GM23338 (cell line): ENCODE data around the gene PKLR. TPM values are rescaled to one million over a fixed set of nuclear protein-coding genes. Genes with fewer than 3 reads are reported as not detected.

Experiments
- ATAC-seq: fragments of 200-7000 bp; cut with Tn5 transposase; 3 replicates; pipeline ENCODE4 v1.9.1; 2020
- DNase-seq: peaks from one replicate; pipeline ENCODE4 v3.0.0-alpha.2; 2015; ENCODE audit warnings: low spot score
- H2AFZ ChIP-seq: fragments of 200-600 bp; sonication (generic); 2 replicates; pipeline ENCODE4 v1.8.0; 2016; ENCODE audit warnings: antibody characterized with exemption, mild to moderate bottlenecking, moderate library complexity
- H3F3A ChIP-seq: fragments of 200-600 bp; sonication (generic); replicated peaks from 2 replicates; pipeline ENCODE4 v1.8.0; 2017; ENCODE audit warnings: antibody characterized with exemption, mixed run types, low read depth
- H3K27ac ChIP-seq: fragments of 200-600 bp; sonication (generic); 2 replicates; pipeline ENCODE4 v1.6.1; 2016; ENCODE audit warnings: low read depth
- H3K27me3 ChIP-seq: fragments of 200-600 bp; sonication (generic); 2 replicates; pipeline ENCODE4 v1.8.0; 2016; ENCODE audit warnings: mild to moderate bottlenecking, mixed run types, moderate library complexity; ENCODE audit not compliant: insufficient read depth
- H3K36me3 ChIP-seq: fragments of 200-600 bp; sonication (generic); 2 replicates; pipeline ENCODE4 v1.8.0; 2016; ENCODE audit warnings: mild to moderate bottlenecking; ENCODE audit not compliant: insufficient read depth
- H3K4me1 ChIP-seq: fragments of 200-600 bp; sonication (generic); 2 replicates; pipeline ENCODE4 v1.8.0; 2016; ENCODE audit warnings: mild to moderate bottlenecking, moderate library complexity; ENCODE audit not compliant: insufficient read depth
- H3K4me2 ChIP-seq: fragments of 200-600 bp; sonication (generic); 2 replicates; pipeline ENCODE4 v1.7.1; 2017; ENCODE audit warnings: mixed run types
- H3K4me3 ChIP-seq: fragments of 200-600 bp; sonication (generic); 2 replicates; pipeline ENCODE4 v1.6.1; 2016; ENCODE audit warnings: mixed run types
- H3K79me2 ChIP-seq: fragments of 200-600 bp; sonication (generic); replicated peaks from 2 replicates; pipeline ENCODE4 v1.8.0; 2017; ENCODE audit warnings: mild to moderate bottlenecking; ENCODE audit not compliant: insufficient read depth
- H3K9me2 ChIP-seq: fragments of 200-600 bp; sonication (generic); 2 replicates; pipeline ENCODE4 v1.8.0; 2017; ENCODE audit not compliant: insufficient read depth
- H4K20me1 ChIP-seq: fragments of 200-600 bp; sonication (generic); replicated peaks from 2 replicates; pipeline ENCODE4 v1.8.0; 2017; ENCODE audit warnings: mild to moderate bottlenecking; ENCODE audit not compliant: insufficient read depth
- H3K27ac Mint-ChIP-seq: 2 replicates; pipeline ENCODE4 v1.8.0; 2020; ENCODE audit warnings: inconsistent platforms, mild to moderate bottlenecking, moderate library complexity, mixed read lengths
- H3K27me3 Mint-ChIP-seq: 3 replicates; pipeline ENCODE4 v1.8.0; 2022; ENCODE audit warnings: low read depth, mild to moderate bottlenecking, moderate library complexity, mixed read lengths, inconsistent platforms; ENCODE audit not compliant: insufficient read depth, poor library complexity
- H3K36me3 Mint-ChIP-seq: 3 replicates; pipeline ENCODE4 v1.8.0; 2021; ENCODE audit warnings: low read depth, mild to moderate bottlenecking, inconsistent platforms, moderate library complexity, mixed read lengths
- H3K4me1 Mint-ChIP-seq: 3 replicates; pipeline ENCODE4 v1.8.0; 2020; ENCODE audit warnings: mild to moderate bottlenecking, inconsistent platforms, mixed read lengths
- H3K4me3 Mint-ChIP-seq: 3 replicates; pipeline ENCODE4 v1.8.0; 2021; ENCODE audit warnings: moderate library complexity, mild to moderate bottlenecking, inconsistent platforms, mixed read lengths
- H3K9me3 Mint-ChIP-seq: 3 replicates; pipeline ENCODE4 v1.8.0; 2020; ENCODE audit warnings: moderate library complexity, mild to moderate bottlenecking, inconsistent platforms, mixed read lengths
- CTCF ChIP-seq, 2 experiments: fragments of 200-600 bp in 1 of 2; sonication (generic) in 1 of 2; conservative IDR thresholded peaks; 2 replicates each; pipeline versions ENCODE4 v1.5.1 to v1.6.1; 2016 to 2017; ENCODE audit warnings: antibody characterized with exemption in 2 of 2, low read depth in 2 of 2, mild to moderate bottlenecking in 2 of 2, moderate library complexity in 1 of 2
- ETS1 ChIP-seq: IDR thresholded peaks from 2 replicates; pipeline ENCODE4 v1.6.1; 2016; ENCODE audit warnings: antibody characterized with exemption
- JUNB ChIP-seq: IDR thresholded peaks from one replicate; pipeline ENCODE4 v1.6.1; 2016; ENCODE audit warnings: antibody characterized with exemption; ENCODE audit not compliant: unreplicated experiment
- POLR2AphosphoS5 ChIP-seq: IDR thresholded peaks from 2 replicates; pipeline ENCODE4 v1.6.1; 2016; ENCODE audit warnings: antibody characterized with exemption, low read depth
- polyA plus RNA-seq: library from polyadenylated mRNA; unstranded; fragments of >200 nt; fragmentation: Nextera tagmentation; extraction: Ambion mirVana; gene quantifications from 2 replicates; pipeline ENCODE4 v1.2.1, GENCODE V29; 2016
- total RNA-seq: library from RNA; depleted of rRNA; stranded (reverse); fragments of >200 nt; shearing (Covaris generic); gene quantifications from 2 replicates; pipeline ENCODE4 v1.2.3, GENCODE V29; 2014

PKLR gene
- total and polyA plus RNA-seq, 2 experiments from 2014 or later = 2.0 to 3.7 TPM

- no peak for ATAC-seq
- H3K27ac Mint-ChIP-seq = no peak overlapping the region
- H3K9me2 ChIP-seq = no peaks in the 10 kb centered on the region
- H2AFZ ChIP-seq = no peak overlapping the region
- peaks cover 13% of the 10 kb centered on the region for H3K27me3 Mint-ChIP-seq
- H3F3A ChIP-seq = peaks cover 17% of the 10 kb centered on the region; the same call in 1 of the 2 replicates
- no peak for DNase-seq
- TF ChIP-seq POLR2AphosphoS5 = no peak
- no peak for TF ChIP-seq JUNB
- H3K27ac ChIP-seq = no peak overlapping the region
- H4K20me1 ChIP-seq = no peaks in the 10 kb centered on the region
- H3K4me3 Mint-ChIP-seq = peak overlapping the region; percentile 83
- peak overlapping the region; percentile 89; the same call in 1 of the 2 replicates for H3K4me3 ChIP-seq
- peak overlapping the region; percentile 98; the same call in 1 of the 2 replicates for H3K4me2 ChIP-seq
- H3K79me2 ChIP-seq = no peaks in the 10 kb centered on the region; the same call in 1 of the 2 replicates
- peaks cover 28% of the 10 kb centered on the region for H3K4me1 Mint-ChIP-seq
- no peaks in the 10 kb centered on the region for H3K27me3 ChIP-seq
- H3K9me3 Mint-ChIP-seq = no peaks in the 10 kb centered on the region
- peaks cover 17% of the 10 kb centered on the region for H3K36me3 Mint-ChIP-seq
- H3K4me1 ChIP-seq = peaks cover 16% of the 10 kb centered on the region; the same call in 1 of the 2 replicates
- H3K36me3 ChIP-seq = peaks cover 5% of the 10 kb centered on the region; the same call in 1 of the 2 replicates
These were observed 47.4 kb downstream of the PKLR start for GRCh38 chr1:155253797-155254196.

GRCh38 chr1:155253208-155253607 is 48.0 kb downstream of the PKLR start:
- DNase-seq (peak; percentile 28), ATAC-seq (no peak)
- TF ChIP-seq CTCF (conservative IDR thresholded peaks at IDR 0.05; ENCODE audit: low read depth in 2 of 2) (peak; percentile 9 to 25; a peak in 1 of 4 replicates), ETS1 (no peak), POLR2AphosphoS5 (no peak)
- Histone ChIP-seq H3K79me2 (no peaks in the 10 kb centered on the region; the same call in 1 of the 2 replicates), H3K4me2 (peak overlapping the region; percentile 55; the same call in 1 of the 2 replicates), H3F3A (peaks cover 17% of the 10 kb centered on the region; the same call in 1 of the 2 replicates), H3K4me3 (peak overlapping the region; percentile 89; the same call in 1 of the 2 replicates), H3K27ac (no peak overlapping the region), H2AFZ (no peak overlapping the region), H3K27me3 (no peaks in the 10 kb centered on the region), H3K4me1 (peaks cover 16% of the 10 kb centered on the region; the same call in 1 of the 2 replicates), H3K9me2 (no peaks in the 10 kb centered on the region), H4K20me1 (no peaks in the 10 kb centered on the region), H3K36me3 (no peaks in the 10 kb centered on the region)
- H3K4me3 Mint-ChIP-seq = peak overlapping the region; percentile 83
- H3K27me3 Mint-ChIP-seq = peaks cover 14% of the 10 kb centered on the region
- no peaks in the 10 kb centered on the region for H3K9me3 Mint-ChIP-seq
- peaks cover 15% of the 10 kb centered on the region for H3K36me3 Mint-ChIP-seq
- no peak overlapping the region for H3K27ac Mint-ChIP-seq
- peaks cover 28% of the 10 kb centered on the region for H3K4me1 Mint-ChIP-seq

- H3K4me1 Mint-ChIP-seq = peaks cover 27% of the 10 kb centered on the region
- Histone ChIP-seq H3K4me1 (peaks cover 16% of the 10 kb centered on the region; the same call in 1 of the 2 replicates), H3F3A (peaks cover 17% of the 10 kb centered on the region; the same call in 1 of the 2 replicates), H3K9me2 (no peaks in the 10 kb centered on the region), H4K20me1 (no peaks in the 10 kb centered on the region), H3K27ac (no peak overlapping the region), H3K4me3 (no peak overlapping the region), H3K4me2 (no peak overlapping the region), H3K79me2 (no peaks in the 10 kb centered on the region; the same call in 1 of the 2 replicates), H3K36me3 (no peaks in the 10 kb centered on the region), H2AFZ (no peak overlapping the region), H3K27me3 (peaks cover 4% of the 10 kb centered on the region)
- ATAC-seq (no peak), DNase-seq (no peak)
- peaks cover 11% of the 10 kb centered on the region for H3K27me3 Mint-ChIP-seq
- 0 out of 2 replicates have a peak overlapping the region, but pooled peaks have one; percentile 2 for H3K27ac Mint-ChIP-seq
- peaks cover 20% of the 10 kb centered on the region for H3K36me3 Mint-ChIP-seq
- H3K4me3 Mint-ChIP-seq = no peak overlapping the region
- H3K9me3 Mint-ChIP-seq = no peaks in the 10 kb centered on the region
- TF ChIP-seq ETS1 = no peak
- TF ChIP-seq CTCF (conservative IDR thresholded peaks at IDR 0.05; ENCODE audit: low read depth in 2 of 2) = no peak
These were observed 49.7 kb downstream of the PKLR start for GRCh38 chr1:155251566-155251965.
